ENCODE results near the gene DNAJA2. TPM values are rescaled to one million over a fixed set of nuclear protein-coding genes. Genes with fewer than 3 reads are reported as not detected.

Gene DNAJA2
- total RNA-seq, 3 donors from 2014 or later (not counting 1 experiment from before 2014, with no cell fraction given): 71.8 to 83.2 (median 74.5) TPM

- no peak for DNase-seq
- H3K36me3 Mint-ChIP-seq: no peaks in the 10 kb centered on the region
- no peaks in the 10 kb centered on the region for H3K9me3 Mint-ChIP-seq
- H3K27ac ChIP-seq (ENCODE audit: low read length): no peak overlapping the region
- H3K27ac Mint-ChIP-seq: no peak overlapping the region
- ATAC-seq: no peak
- no peaks in the 10 kb centered on the region for H3K27me3 Mint-ChIP-seq (ENCODE audit: low read depth in 2 of 2)
- TF ChIP-seq CTCF (IDR thresholded peaks at IDR 0.05): no peak
- H3K4me1 Mint-ChIP-seq: no peaks in the 10 kb centered on the region
- H3K4me1 ChIP-seq (ENCODE audit: control insufficient read depth, insufficient read depth, low read length): peaks cover 11% of the 10 kb centered on the region
- H3K4me3 Mint-ChIP-seq: no peak overlapping the region
- H3K27me3 ChIP-seq (ENCODE audit: control insufficient read depth, insufficient read depth, low read length): no peaks in the 10 kb centered on the region
- intact Hi-C loops (cut with micrococcal nuclease): no loop called here
- H3K4me3 ChIP-seq (ENCODE audit: low read length): no peak overlapping the region
- no peaks in the 10 kb centered on the region for H3K36me3 ChIP-seq (ENCODE audit: control insufficient read depth, insufficient read depth, low read length)
- 80% methylated on average over 21 of the region's 21 CpGs for WGBS (ENCODE audit: insufficient coverage)
- H3K9me3 ChIP-seq (ENCODE audit: control insufficient read depth, insufficient read depth, low read length): no peaks in the 10 kb centered on the region
Observed at GRCh38 chr16:46918905-46919792, 54.3 kb downstream of the DNAJA2 start.

GRCh38 chr16:46918400-46918799 lies 55.1 kb downstream of the DNAJA2 start:
- 88% methylated on average over 11 of the region's 11 CpGs for WGBS (ENCODE audit: insufficient coverage)
- Mint-ChIP-seq H3K36me3 (no peaks in the 10 kb centered on the region), H3K4me1 (no peaks in the 10 kb centered on the region), H3K4me3 (no peak overlapping the region), H3K9me3 (no peaks in the 10 kb centered on the region), H3K27ac (no peak overlapping the region), H3K27me3 (ENCODE audit: low read depth in 2 of 2) (no peaks in the 10 kb centered on the region)
- ATAC-seq (no peak), DNase-seq (no peak)
- H3K36me3 ChIP-seq (ENCODE audit: control insufficient read depth, insufficient read depth, low read length): no peaks in the 10 kb centered on the region
- no peaks in the 10 kb centered on the region for H3K27me3 ChIP-seq (ENCODE audit: control insufficient read depth, insufficient read depth, low read length)
- intact Hi-C loops (cut with micrococcal nuclease): no loop called here
- H3K4me1 ChIP-seq (ENCODE audit: control insufficient read depth, insufficient read depth, low read length): peaks cover 11% of the 10 kb centered on the region
- H3K27ac ChIP-seq (ENCODE audit: low read length): no peak overlapping the region
- no peak for TF ChIP-seq CTCF (IDR thresholded peaks at IDR 0.05)
- H3K9me3 ChIP-seq (ENCODE audit: control insufficient read depth, insufficient read depth, low read length): no peaks in the 10 kb centered on the region
- H3K4me3 ChIP-seq (ENCODE audit: low read length): no peak overlapping the region

- peaks cover 14% of the 10 kb centered on the region for H3K4me1 ChIP-seq (ENCODE audit: control insufficient read depth, insufficient read depth, low read length)
- Mint-ChIP-seq H3K27ac (no peak overlapping the region), H3K36me3 (no peaks in the 10 kb centered on the region), H3K9me3 (no peaks in the 10 kb centered on the region), H3K4me1 (no peaks in the 10 kb centered on the region), H3K4me3 (no peak overlapping the region), H3K27me3 (ENCODE audit: low read depth in 2 of 2) (no peaks in the 10 kb centered on the region)
- no peaks in the 10 kb centered on the region for H3K9me3 ChIP-seq (ENCODE audit: control insufficient read depth, insufficient read depth, low read length)
- no peak for TF ChIP-seq CTCF (IDR thresholded peaks at IDR 0.05)
- no peak for DNase-seq
- intact Hi-C loops (cut with micrococcal nuclease): no loop called here
- H3K36me3 ChIP-seq (ENCODE audit: control insufficient read depth, insufficient read depth, low read length): no peaks in the 10 kb centered on the region
- ATAC-seq: no peak
- H3K27me3 ChIP-seq (ENCODE audit: control insufficient read depth, insufficient read depth, low read length): no peaks in the 10 kb centered on the region
- no peak overlapping the region for H3K27ac ChIP-seq (ENCODE audit: low read length)
- WGBS (ENCODE audit: insufficient coverage): 96% methylated on average over 3 of the region's 3 CpGs
- no peak overlapping the region for H3K4me3 ChIP-seq (ENCODE audit: low read length)
Observed at GRCh38 chr16:46916980-46917379, 56.5 kb downstream of the DNAJA2 start.

All from natural killer cell (primary cell).